Neural cell (in vitro differentiated cells): ENCODE results near the gene HSD3B1. TPM values are rescaled to one million over a fixed set of nuclear protein-coding genes. Genes with fewer than 3 reads are reported as not detected.

ENCODE experiments used
- H2AFZ ChIP-seq: fragments of 200-600, 300-800 bp; sonication (generic), shearing (Covaris generic); 2 replicates; pipeline ENCODE4 v1.6.0; 2014; ENCODE audit warnings: low read depth, mild to moderate bottlenecking, antibody characterized with exemption, low read length, moderate library complexity
- H3F3A ChIP-seq: fragments of 200-600 bp; shearing (Covaris generic); 2 replicates; pipeline ENCODE4 v1.6.1; 2016; ENCODE audit warnings: mild to moderate bottlenecking, moderate library complexity, mixed read lengths, antibody characterized with exemption, low read length; ENCODE audit not compliant: insufficient read depth, poor library complexity, severe bottlenecking
- H3K27ac ChIP-seq: fragments of 200-600, 300-800 bp; sonication (generic), shearing (Covaris generic); 2 replicates; pipeline ENCODE4 v1.5.1; 2014; ENCODE audit warnings: mild to moderate bottlenecking, low read length, moderate library complexity
- H3K27me3 ChIP-seq: fragments of 300-800, 200-600 bp; sonication (generic), shearing (Covaris generic); 2 replicates; pipeline ENCODE4 v1.6.0; 2014; ENCODE audit warnings: mild to moderate bottlenecking, low read depth, low read length, moderate library complexity; ENCODE audit not compliant: insufficient read depth
- H3K36me3 ChIP-seq: fragments of 300-800, 200-600 bp; sonication (generic), shearing (Covaris generic); 2 replicates; pipeline ENCODE4 v1.5.1; 2014; ENCODE audit warnings: mild to moderate bottlenecking, antibody characterized with exemption, low read length, moderate library complexity; ENCODE audit not compliant: insufficient read depth
- H3K4me2 ChIP-seq: fragments of 300-800, 200-600 bp; sonication (generic), shearing (Covaris generic); 2 replicates; pipeline ENCODE4 v1.6.0; 2014; ENCODE audit warnings: mild to moderate bottlenecking, low read length
- H3K4me3 ChIP-seq: fragments of 300-800, 200-600 bp; sonication (generic), shearing (Covaris generic); 2 replicates; pipeline ENCODE4 v1.5.1; 2014; ENCODE audit warnings: mild to moderate bottlenecking, low read length, moderate library complexity
- H3K79me2 ChIP-seq: fragments of 200-600 bp; shearing (Covaris generic); replicated peaks from 2 replicates; pipeline ENCODE4 v1.6.0; 2014; ENCODE audit warnings: mild to moderate bottlenecking, low read length, moderate library complexity; ENCODE audit not compliant: insufficient read depth
- H3K9ac ChIP-seq: fragments of 300-800, 200-600 bp; sonication (generic), shearing (Covaris generic); 2 replicates; pipeline ENCODE4 v1.6.1; 2016; ENCODE audit warnings: mild to moderate bottlenecking, low read length, mixed read lengths
- H3K9me2 ChIP-seq: fragments of 200-600 bp; shearing (Covaris generic); 2 replicates; pipeline ENCODE4 v1.6.1; 2016; ENCODE audit warnings: mild to moderate bottlenecking, low read length, mixed read lengths; ENCODE audit not compliant: insufficient read depth
- H3K9me3 ChIP-seq: fragments of 200-600, 300-800 bp; sonication (generic), shearing (Covaris generic); 2 replicates; pipeline ENCODE4 v1.6.1; 2016; ENCODE audit warnings: mild to moderate bottlenecking, mixed run types, low read length, moderate library complexity, mixed read lengths
- H4K20me1 ChIP-seq: fragments of 200-600 bp; shearing (Covaris generic); 2 replicates; pipeline ENCODE4 v1.6.1; 2016; ENCODE audit warnings: mild to moderate bottlenecking, mixed run types; ENCODE audit not compliant: insufficient read depth
- CTCF ChIP-seq: fragments of 450-650 bp; IDR thresholded peaks from 2 replicates; pipeline ENCODE4 v1.5.1; 2014; ENCODE audit warnings: antibody characterized with exemption, mild to moderate bottlenecking, moderate library complexity; ENCODE audit not compliant: poor library complexity, severe bottlenecking
- EP300 ChIP-seq: fragments of 450-650 bp; conservative IDR thresholded peaks from 2 replicates; pipeline ENCODE4 v1.6.1; 2014; ENCODE audit warnings: antibody characterized with exemption, mild to moderate bottlenecking, moderate library complexity; ENCODE audit not compliant: poor library complexity, severe bottlenecking
- EZH2 ChIP-seq: fragments of 200-600, 300-800 bp; shearing (Covaris generic), sonication (generic); IDR thresholded peaks from 2 replicates; pipeline ENCODE4 v1.6.1; 2014; ENCODE audit warnings: antibody characterized with exemption, low read length, borderline replicate concordance, mild to moderate bottlenecking; ENCODE audit not compliant: insufficient read depth, poor library complexity, severe bottlenecking
- MXI1 ChIP-seq: fragments of 450-650 bp; conservative IDR thresholded peaks from 2 replicates; pipeline ENCODE4 v1.6.1; 2014; ENCODE audit warnings: antibody characterized with exemption, mild to moderate bottlenecking; ENCODE audit not compliant: poor library complexity, severe bottlenecking
- POLR2AphosphoS5 ChIP-seq: IDR thresholded peaks from 2 replicates; pipeline ENCODE4 v1.6.1; 2012
- RAD21 ChIP-seq: fragments of 450-650 bp; conservative IDR thresholded peaks from 2 replicates; pipeline ENCODE4 v1.6.1; 2014; ENCODE audit warnings: antibody characterized with exemption, mild to moderate bottlenecking, moderate library complexity
- REST ChIP-seq: IDR thresholded peaks from 2 replicates; pipeline ENCODE4 v1.6.1; 2012; ENCODE audit warnings: borderline replicate concordance
- SMC3 ChIP-seq: fragments of 450-650 bp; conservative IDR thresholded peaks from 2 replicates; pipeline ENCODE4 v1.6.1; 2014; ENCODE audit warnings: antibody characterized with exemption, mild to moderate bottlenecking, moderate library complexity; ENCODE audit not compliant: poor library complexity
- TAF1 ChIP-seq: IDR thresholded peaks from 2 replicates; pipeline ENCODE4 v1.6.1; 2012; ENCODE audit warnings: low read depth
- polyA plus RNA-seq: library from polyadenylated mRNA; depleted of rRNA; stranded (reverse); fragments of >200 nt; gene quantifications from 2 replicates; pipeline ENCODE4 v1.2.3, GENCODE V29; 2014

HSD3B1 gene
- polyA plus RNA-seq, 1 donor from 2014 or later = not detected

- H3K27me3 ChIP-seq = no peaks in the 10 kb centered on the region
- H3K9me3 ChIP-seq = no peaks in the 10 kb centered on the region
- no peaks in the 10 kb centered on the region for H3K36me3 ChIP-seq
- H4K20me1 ChIP-seq = no peaks in the 10 kb centered on the region
- no peaks in the 10 kb centered on the region for H3K79me2 ChIP-seq
- no peak overlapping the region for H2AFZ ChIP-seq
- TF ChIP-seq EP300 (no peak), RAD21 (no peak), CTCF (no peak), POLR2AphosphoS5 (no peak), TAF1 (no peak), MXI1 (no peak), REST (no peak), EZH2 (no peak)
- H3K4me3 ChIP-seq = no peak overlapping the region
- no peak overlapping the region for H3K4me2 ChIP-seq
- no peaks in the 10 kb centered on the region for H3K9me2 ChIP-seq
- no peak overlapping the region for H3K9ac ChIP-seq
- no peaks in the 10 kb centered on the region for H3F3A ChIP-seq
- H3K27ac ChIP-seq = no peak overlapping the region
These were observed 37.3 kb upstream of the HSD3B1 start for GRCh38 chr1:119469741-119470140.

GRCh38 chr1:119470377-119470776 is 36.6 kb upstream of the HSD3B1 start:
- H4K20me1 ChIP-seq = no peaks in the 10 kb centered on the region
- H3K4me3 ChIP-seq = no peak overlapping the region
- H3F3A ChIP-seq = no peaks in the 10 kb centered on the region
- no peaks in the 10 kb centered on the region for H3K9me3 ChIP-seq
- H2AFZ ChIP-seq = no peak overlapping the region
- H3K36me3 ChIP-seq = no peaks in the 10 kb centered on the region
- no peak for TF ChIP-seq EP300
- no peaks in the 10 kb centered on the region for H3K79me2 ChIP-seq
- H3K9ac ChIP-seq = no peak overlapping the region
- no peak overlapping the region for H3K4me2 ChIP-seq
- no peak overlapping the region for H3K27ac ChIP-seq
- no peaks in the 10 kb centered on the region for H3K9me2 ChIP-seq
- H3K27me3 ChIP-seq = no peaks in the 10 kb centered on the region

GRCh38 chr1:119470958-119471357 is 36.1 kb upstream of the HSD3B1 start:
- Histone ChIP-seq H3K9ac (no peak overlapping the region), H3F3A (no peaks in the 10 kb centered on the region), H3K27ac (no peak overlapping the region), H3K36me3 (no peaks in the 10 kb centered on the region), H3K4me3 (no peak overlapping the region), H2AFZ (no peak overlapping the region), H3K9me2 (no peaks in the 10 kb centered on the region), H3K27me3 (no peaks in the 10 kb centered on the region), H3K4me2 (no peak overlapping the region), H3K79me2 (no peaks in the 10 kb centered on the region), H3K9me3 (no peaks in the 10 kb centered on the region), H4K20me1 (no peaks in the 10 kb centered on the region)
- no peak for TF ChIP-seq SMC3
- TF ChIP-seq REST = no peak
- no peak for TF ChIP-seq TAF1
- TF ChIP-seq POLR2AphosphoS5 = no peak
- TF ChIP-seq EP300 = no peak
- no peak for TF ChIP-seq CTCF
- no peak for TF ChIP-seq EZH2
